Esophagus squamous epithelium (tissue), 5 donors: ENCODE measurements around the gene LILRA2. TPM values are rescaled to one million over a fixed set of nuclear protein-coding genes. Genes with fewer than 3 reads are reported as not detected.

Source experiments
- DNase-seq: peaks from one replicate; lab custom pipeline; 2025; lab: John Stamatoyannopoulos, UW
- H3K27ac ChIP-seq, 4 donors: fragments of 200-600 bp; sonication (generic); one replicate each; pipeline ENCODE4 v1.5.1; 2016 to 2019; ENCODE audit warnings: mild to moderate bottlenecking in 1 of 4
- H3K27me3 ChIP-seq, 4 donors: fragments of 200-600 bp; sonication (generic); 1 replicate in 3 of 4; 2 replicates in 1 of 4; pipeline versions ENCODE4 v1.5.1 to v1.6.0; 2017 to 2021; ENCODE audit warnings: antibody characterized with exemption in 1 of 4
- H3K36me3 ChIP-seq, 3 donors: fragments of 200-600 bp; sonication (generic); one replicate each; pipeline ENCODE4 v1.5.1; 2016 to 2019
- H3K4me1 ChIP-seq, 3 donors: fragments of 200-600 bp; sonication (generic); one replicate each; pipeline ENCODE4 v1.5.1; 2017 to 2019
- H3K4me3 ChIP-seq, 4 donors: fragments of 200-600 bp; sonication (generic); 1 replicate in 3 of 4; 2 replicates in 1 of 4; pipeline ENCODE4 v1.5.1; 2016 to 2019; ENCODE audit warnings: mild to moderate bottlenecking in 2 of 4, moderate library complexity in 1 of 4
- H3K9me3 ChIP-seq, 3 donors: fragments of 200-600 bp; sonication (generic); one replicate each; pipeline ENCODE4 v1.5.1; 2016 to 2019
- CTCF ChIP-seq, 6 experiments: fragments of 450-650 bp in 4 of 6; fragments of 200-600 bp in 2 of 6; sonication (generic) in 2 of 6; IDR thresholded peaks; one replicate each; pipeline ENCODE4 v1.5.1; 2016 to 2019; ENCODE audit warnings: antibody characterized with exemption in 6 of 6, mild to moderate bottlenecking in 4 of 6, moderate library complexity in 4 of 6
- POLR2A ChIP-seq, 4 donors: fragments of 450-650 bp; IDR thresholded peaks; one replicate each; pipeline ENCODE4 v1.6.1; 2017; ENCODE audit warnings: antibody characterized with exemption in 4 of 4, mild to moderate bottlenecking in 4 of 4, moderate library complexity in 3 of 4
- WGBS, 2 donors: methylation state at CpG; one replicate each; pipeline ENCODE4 v1.1.5; 2018; 5-methylcytosine and 5-hydroxymethylcytosine counted together
- intact Hi-C: fragments of 100-400 bp; cut with DNase I; formaldehyde crosslinking; loops from one replicate; pipeline ENCODE4 v1.15.0; 2022
- total RNA-seq, 4 donors: library from RNA; depleted of rRNA; stranded (reverse); fragments of >200 nt; gene quantifications; one replicate each; pipeline ENCODE4 v1.1.0, GENCODE V29; 2016
- donor health status: DM: yes; HTN: yes; CAD: no.

The LILRA2 gene
- total RNA-seq, 4 donors from 2014 or later, result 0.11 to 0.76 (median 0.53) TPM; not detected in 1

DNA sequence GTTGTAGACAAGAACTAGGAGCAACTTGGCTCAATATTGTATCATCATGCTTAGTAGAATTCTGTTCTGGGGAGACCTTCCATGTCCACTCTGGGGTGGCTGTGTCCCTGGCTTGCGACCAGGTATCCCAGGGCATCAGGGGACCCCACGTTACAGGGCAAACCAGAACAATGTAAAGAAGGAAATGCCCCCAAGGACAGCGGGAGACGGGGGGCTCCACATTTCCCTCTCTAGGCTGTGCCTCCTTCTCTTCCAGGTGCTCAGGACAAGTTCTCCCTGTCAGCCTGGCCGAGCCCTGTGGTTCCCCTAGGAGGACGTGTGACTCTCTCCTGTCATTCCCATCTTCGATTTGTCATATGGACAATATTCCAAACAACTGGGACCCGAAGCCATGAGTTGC is 40.1 kb upstream of the LILRA2 start:
- Histone ChIP-seq H3K4me1 (no peaks in the 10 kb centered on the region), H3K27ac (no peak overlapping the region), H3K9me3 (no peaks in the 10 kb centered on the region), H3K27me3 (peaks cover 0 to 33% (median 1%) of the 10 kb centered on the region in 4 donors), H3K36me3 (no peaks in the 10 kb centered on the region), H3K4me3 (no peak overlapping the region)
- no peak for DNase-seq
- intact Hi-C loops, result no loop called here
- no peak for TF ChIP-seq CTCF (IDR thresholded peaks at IDR 0.05)
- TF ChIP-seq POLR2A (IDR thresholded peaks at IDR 0.05), result no peak
- 66 to 85% methylated on average over 5 to 6 of the region's 8 CpGs for WGBS, 2 donors

DNA sequence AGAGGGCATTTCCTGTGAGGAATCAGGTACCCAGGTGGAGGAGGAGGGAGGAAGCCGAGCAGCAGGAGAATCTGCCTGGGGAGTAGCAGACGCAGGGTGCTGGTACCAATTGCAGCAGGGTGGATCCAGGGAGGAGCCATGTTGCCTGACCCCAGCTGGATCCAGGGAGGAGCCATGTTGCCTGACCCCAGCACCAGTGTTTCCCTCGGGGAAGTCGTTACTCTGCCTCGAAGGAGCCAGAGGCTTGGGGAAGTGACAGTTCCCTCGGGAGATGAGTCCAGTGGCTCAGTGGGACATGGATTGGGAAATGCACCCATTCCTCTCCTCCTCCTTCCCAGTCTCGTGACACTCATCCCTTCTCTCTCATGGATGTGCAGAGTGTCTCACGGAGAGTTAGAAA is 39.4 kb upstream of the LILRA2 start:
- DNase-seq, result no peak
- Histone ChIP-seq H3K36me3 (no peaks in the 10 kb centered on the region), H3K27ac (no peak overlapping the region), H3K4me1 (no peaks in the 10 kb centered on the region), H3K27me3 (peaks cover 0 to 33% (median under 1%) of the 10 kb centered on the region in 4 donors), H3K9me3 (no peaks in the 10 kb centered on the region), H3K4me3 (no peak overlapping the region)
- intact Hi-C loops, result no loop called here
- 62 to 63% methylated on average over 7 of the region's 8 CpGs for WGBS, 2 donors
- TF ChIP-seq CTCF (IDR thresholded peaks at IDR 0.05) (no peak), POLR2A (IDR thresholded peaks at IDR 0.05) (no peak)

- Histone ChIP-seq H3K9me3 (no peaks in the 10 kb centered on the region), H3K27me3 (peaks cover 0 to 33% (median 0%) of the 10 kb centered on the region in 4 donors), H3K4me3 (no peak overlapping the region), H3K4me1 (no peaks in the 10 kb centered on the region), H3K27ac (no peak overlapping the region), H3K36me3 (no peaks in the 10 kb centered on the region)
- intact Hi-C loops, result no loop called here
- TF ChIP-seq POLR2A (IDR thresholded peaks at IDR 0.05) (no peak), CTCF (IDR thresholded peaks at IDR 0.05) (no peak)
- WGBS, 2 donors, result 100% methylated on average over 2 of the region's 9 CpGs
- no peak for DNase-seq
Observed at GRCh38 chr19:54535601-54536000, 38.0 kb upstream of the LILRA2 start.

DNA sequence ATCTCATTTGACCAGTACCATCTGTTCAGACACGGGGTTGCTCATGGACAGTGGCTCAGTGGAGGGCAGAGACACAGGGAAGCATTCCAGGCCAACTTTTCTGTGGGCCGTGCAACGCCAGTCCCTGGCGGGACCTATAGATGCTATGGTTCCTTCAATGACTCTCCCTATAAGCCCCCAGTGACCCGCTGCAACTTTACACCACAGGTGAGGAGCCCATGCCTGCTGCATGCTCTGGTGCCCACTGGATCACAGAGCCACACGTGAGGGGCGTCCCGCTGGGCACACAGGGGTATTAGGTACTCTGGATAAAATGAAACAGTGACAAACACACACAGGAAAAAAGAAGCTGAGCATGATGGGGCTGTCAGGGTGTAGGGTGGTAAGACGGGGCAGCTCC is 36.6 kb upstream of the LILRA2 start:
- Histone ChIP-seq H3K4me1 (no peaks in the 10 kb centered on the region), H3K4me3 (no peak overlapping the region), H3K27me3 (peaks cover 0 to 33% (median 0%) of the 10 kb centered on the region in 4 donors), H3K9me3 (no peaks in the 10 kb centered on the region), H3K36me3 (no peaks in the 10 kb centered on the region), H3K27ac (no peak overlapping the region)
- 72% methylated on average over 3 of the region's 9 CpGs for WGBS, 2 donors
- TF ChIP-seq POLR2A (IDR thresholded peaks at IDR 0.05) (no peak), CTCF (IDR thresholded peaks at IDR 0.05) (no peak)
- no peak for DNase-seq
- intact Hi-C loops, result no loop called here

GRCh38 chr19:54541712-54542111 is 31.9 kb upstream of the LILRA2 start:
- no peak overlapping the region for H3K27ac ChIP-seq
- intact Hi-C loops, result no loop called here
- H3K9me3 ChIP-seq, result no peaks in the 10 kb centered on the region
- H3K27me3 ChIP-seq, result no peaks in the 10 kb centered on the region
- DNase-seq, result no peak
- WGBS, 2 donors, result 37 to 58% methylated on average over 2 of the region's 2 CpGs
- no peaks in the 10 kb centered on the region for H3K4me1 ChIP-seq
- no peak for TF ChIP-seq POLR2A (IDR thresholded peaks at IDR 0.05)
- TF ChIP-seq CTCF (IDR thresholded peaks at IDR 0.05), result no peak
- H3K36me3 ChIP-seq, result no peaks in the 10 kb centered on the region
- no peak overlapping the region for H3K4me3 ChIP-seq
